Lower leg skin (tissue), 3 donors: ENCODE data around the gene SYS1.

ENCODE experiments used
- POLR2A ChIP-seq, 2 donors: fragments of 450-650 bp; IDR thresholded peaks; one replicate each; pipeline ENCODE4 v1.6.1; 2016 to 2017; ENCODE audit warnings: antibody characterized with exemption in 2 of 2, mild to moderate bottlenecking in 1 of 2, moderate library complexity in 1 of 2
- TF ChIP-seq, protein P1 (sequence below), 3 donors: fragments of 450-650 bp; IDR thresholded peaks; one replicate each; pipeline ENCODE4 v1.5.1; 2016; ENCODE audit warnings: antibody characterized with exemption in 3 of 3, mild to moderate bottlenecking in 3 of 3, moderate library complexity in 2 of 3

DNA sequence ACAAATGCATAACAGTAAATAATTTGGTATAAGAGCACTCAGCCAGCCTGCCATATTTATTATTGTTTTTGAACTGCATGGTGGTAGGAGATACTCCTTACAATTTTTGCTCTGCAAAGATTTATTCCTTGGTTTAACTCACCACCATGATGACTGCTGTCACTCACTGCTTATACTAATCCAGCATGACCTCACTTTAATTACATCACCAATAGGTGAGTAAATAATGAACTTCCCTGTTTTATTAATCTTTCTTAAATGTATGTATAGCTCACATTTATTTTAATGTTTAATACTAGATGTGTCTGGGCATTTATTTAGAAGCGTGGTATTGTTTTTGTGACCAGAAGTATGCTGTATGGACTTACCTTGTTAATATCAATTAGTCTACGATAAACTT lies 28.0 kb downstream of the SYS1 start:
- TF ChIP-seq, protein P1, sequence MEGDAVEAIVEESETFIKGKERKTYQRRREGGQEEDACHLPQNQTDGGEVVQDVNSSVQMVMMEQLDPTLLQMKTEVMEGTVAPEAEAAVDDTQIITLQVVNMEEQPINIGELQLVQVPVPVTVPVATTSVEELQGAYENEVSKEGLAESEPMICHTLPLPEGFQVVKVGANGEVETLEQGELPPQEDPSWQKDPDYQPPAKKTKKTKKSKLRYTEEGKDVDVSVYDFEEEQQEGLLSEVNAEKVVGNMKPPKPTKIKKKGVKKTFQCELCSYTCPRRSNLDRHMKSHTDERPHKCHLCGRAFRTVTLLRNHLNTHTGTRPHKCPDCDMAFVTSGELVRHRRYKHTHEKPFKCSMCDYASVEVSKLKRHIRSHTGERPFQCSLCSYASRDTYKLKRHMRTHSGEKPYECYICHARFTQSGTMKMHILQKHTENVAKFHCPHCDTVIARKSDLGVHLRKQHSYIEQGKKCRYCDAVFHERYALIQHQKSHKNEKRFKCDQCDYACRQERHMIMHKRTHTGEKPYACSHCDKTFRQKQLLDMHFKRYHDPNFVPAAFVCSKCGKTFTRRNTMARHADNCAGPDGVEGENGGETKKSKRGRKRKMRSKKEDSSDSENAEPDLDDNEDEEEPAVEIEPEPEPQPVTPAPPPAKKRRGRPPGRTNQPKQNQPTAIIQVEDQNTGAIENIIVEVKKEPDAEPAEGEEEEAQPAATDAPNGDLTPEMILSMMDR (IDR thresholded peaks at IDR 0.05): no peak
- TF ChIP-seq POLR2A (IDR thresholded peaks at IDR 0.05): no peak
